SK-N-SH (cell line): Measurements from ENCODE around the gene PDK4. TPM values are rescaled to one million over a fixed set of nuclear protein-coding genes. Genes with fewer than 3 reads are reported as not detected.

Source experiments
- CTCF ChIA-PET: fragments of 300-600, 350-600 bp; formaldehyde crosslinking; extraction: SDS; loops from one replicate; lab custom pipeline; 2021; lab: Yijun Ruan, JAX
- POLR2A ChIA-PET: fragments of 350-600 bp; sonication (Branson Sonifier 250); formaldehyde crosslinking; extraction: SDS; loops from one replicate; lab custom pipeline; 2020; ENCODE audit warnings: antibody characterized with exemption, inconsistent platforms; lab: Yijun Ruan, JAX
- DNase-seq: peaks from one replicate; pipeline ENCODE4 v3.0.0; 2012
- H2AFZ ChIP-seq: fragments of 200-600 bp; sonication (generic); 2 replicates; pipeline ENCODE4 v1.8.1; 2016; ENCODE audit warnings: antibody characterized with exemption, mild to moderate bottlenecking, low read depth
- H3F3A ChIP-seq: fragments of 200-600 bp; sonication (generic); replicated peaks from 2 replicates; pipeline ENCODE3; 2016; ENCODE audit warnings: antibody characterized with exemption, mild to moderate bottlenecking; ENCODE audit not compliant: insufficient read depth
- H3K27ac ChIP-seq, 2 experiments: fragments of 200-500 bp in 1 of 2; fragments of 200-600 bp in 1 of 2; sonication (Bioruptor generic) in 1 of 2; sonication (generic), shearing (Covaris generic) in 1 of 2; 2 replicates each; pipeline versions ENCODE4 v1.5.1 to v1.6.1; 2014 to 2016; ENCODE audit warnings: low read depth in 2 of 2, inconsistent platforms in 1 of 2, low read length in 1 of 2, mild to moderate bottlenecking in 1 of 2, mixed read lengths in 1 of 2
- H3K27me3 ChIP-seq: fragments of 200-600 bp; sonication (generic), shearing (Covaris generic); 2 replicates; pipeline ENCODE4 v1.6.1; 2016; ENCODE audit warnings: mixed run types; ENCODE audit not compliant: insufficient read depth
- H3K36me3 ChIP-seq, 2 experiments: fragments of 200-500 bp in 1 of 2; fragments of 200-600 bp in 1 of 2; sonication (Bioruptor generic) in 1 of 2; sonication (generic) in 1 of 2; replicated peaks in 1 of 2; 2 replicates each; pipeline versions ENCODE3 to v1.5.1; 2014 to 2016; ENCODE audit warnings: low read length in 1 of 2, mild to moderate bottlenecking in 1 of 2; ENCODE audit not compliant: insufficient read depth in 2 of 2, control insufficient read depth in 1 of 2
- H3K4me1 ChIP-seq, 2 experiments: fragments of 200-500 bp in 1 of 2; fragments of 200-600 bp in 1 of 2; sonication (Bioruptor generic) in 1 of 2; sonication (generic), shearing (Covaris generic) in 1 of 2; 2 replicates each; pipeline versions ENCODE4 v1.5.1 to v1.6.1; 2014 to 2016; ENCODE audit warnings: low read depth in 1 of 2, low read length in 1 of 2, mixed run types in 1 of 2; ENCODE audit not compliant: insufficient read depth in 2 of 2, control insufficient read depth in 1 of 2
- H3K4me2 ChIP-seq: fragments of 200-600 bp; sonication (generic), shearing (Covaris generic); 2 replicates; pipeline ENCODE4 v1.6.1; 2017; ENCODE audit warnings: mixed run types
- H3K4me3 ChIP-seq, 2 experiments: fragments of 200-500 bp in 1 of 2; fragments of 200-600 bp in 1 of 2; sonication (Bioruptor generic) in 1 of 2; sonication (generic), shearing (Covaris generic) in 1 of 2; 2 replicates each; pipeline versions ENCODE4 v1.5.1 to v1.8.1; 2014 to 2016; ENCODE audit warnings: low read depth in 2 of 2, inconsistent platforms in 1 of 2, low read length in 1 of 2, mild to moderate bottlenecking in 1 of 2, mixed read lengths in 1 of 2, moderate library complexity in 1 of 2
- H3K79me2 ChIP-seq: fragments of 200-600 bp; sonication (generic); 2 replicates; pipeline ENCODE4 v1.8.1; 2017; ENCODE audit warnings: mild to moderate bottlenecking; ENCODE audit not compliant: insufficient read depth
- H3K9ac ChIP-seq: fragments of 200-600 bp; sonication (generic); 2 replicates; pipeline ENCODE4 v1.6.1; 2017; ENCODE audit warnings: mixed run types
- H3K9me2 ChIP-seq: fragments of 200-600 bp; sonication (generic); 2 replicates; pipeline ENCODE4 v1.6.1; 2017; ENCODE audit warnings: mixed run types
- H3K9me3 ChIP-seq: fragments of 200-600 bp; sonication (generic); 2 replicates; pipeline ENCODE4 v1.6.1; 2017; ENCODE audit warnings: mixed run types, mild to moderate bottlenecking, moderate library complexity
- H4K20me1 ChIP-seq: fragments of 200-600 bp; sonication (generic); 2 replicates; pipeline ENCODE4 v1.6.1; 2017; ENCODE audit warnings: mild to moderate bottlenecking, mixed run types; ENCODE audit not compliant: insufficient read depth
- ELF1 ChIP-seq: IDR thresholded peaks from 2 replicates; pipeline ENCODE4 v1.4.0; 2012
- EZH2phosphoT487 ChIP-seq: fragments of 200-600 bp; sonication (generic); IDR thresholded peaks from 2 replicates; pipeline ENCODE4 v1.6.1; 2017; ENCODE audit warnings: low read depth, mixed run types, mild to moderate bottlenecking, antibody characterized with exemption, moderate library complexity, borderline replicate concordance
- FOXJ3 ChIP-seq: sonication (generic); formaldehyde crosslinking; IDR thresholded peaks from 2 replicates; pipeline ENCODE4 v1.5.1; 2020; ENCODE audit warnings: mild to moderate bottlenecking, missing genetic modification reagents
- FOXM1 ChIP-seq: IDR thresholded peaks from 2 replicates; pipeline ENCODE4 v1.4.0; 2012; ENCODE audit warnings: low read depth, mild to moderate bottlenecking
- GABPA ChIP-seq: IDR thresholded peaks from 2 replicates; pipeline ENCODE4 v1.4.0; 2012; ENCODE audit warnings: low read depth, mild to moderate bottlenecking
- GATA2 ChIP-seq: sonication (generic); formaldehyde crosslinking; IDR thresholded peaks from 2 replicates; pipeline ENCODE4 v1.5.0; 2020; ENCODE audit warnings: mild to moderate bottlenecking, missing genetic modification reagents
- JUND ChIP-seq: IDR thresholded peaks from 2 replicates; pipeline ENCODE4 v1.4.0; 2012
- MXI1 ChIP-seq: IDR thresholded peaks from 2 replicates; pipeline ENCODE4 v1.6.1; 2012; ENCODE audit warnings: mild to moderate bottlenecking, low read depth, low read length, improper control_type of control experiment
- PBX3 ChIP-seq: IDR thresholded peaks from 2 replicates; pipeline ENCODE4; 2012
- RAD21 ChIP-seq: IDR thresholded peaks from 2 replicates; pipeline ENCODE4 v1.6.1; 2012; ENCODE audit warnings: mild to moderate bottlenecking, low read length
- REST ChIP-seq: IDR thresholded peaks from 2 replicates; pipeline ENCODE4 v1.6.1; 2012; ENCODE audit warnings: mild to moderate bottlenecking, low read depth, low read length, moderate library complexity
- RFX5 ChIP-seq: IDR thresholded peaks from 2 replicates; pipeline ENCODE4 v1.6.1; 2012; ENCODE audit warnings: mild to moderate bottlenecking, improper control_type of control experiment, low read length
- RXRA ChIP-seq: IDR thresholded peaks from 2 replicates; pipeline ENCODE4 v1.4.0; 2012; ENCODE audit warnings: low read depth, mild to moderate bottlenecking, borderline replicate concordance
- SIN3A ChIP-seq: IDR thresholded peaks from 2 replicates; pipeline ENCODE4 v1.6.1; 2012; ENCODE audit warnings: low read depth, mild to moderate bottlenecking, low read length, moderate library complexity, borderline replicate concordance
- TAF1 ChIP-seq: IDR thresholded peaks from 2 replicates; pipeline ENCODE4 v1.6.1; 2012; ENCODE audit warnings: low read depth, mild to moderate bottlenecking, low read length, moderate library complexity, borderline replicate concordance
- USF1 ChIP-seq: IDR thresholded peaks from 2 replicates; pipeline ENCODE4 v1.4.0; 2012; ENCODE audit warnings: low read depth, borderline replicate concordance
- ZBTB33 ChIP-seq: IDR thresholded peaks from 2 replicates; pipeline ENCODE4 v1.4.0; 2012; ENCODE audit warnings: low read depth, borderline replicate concordance
- WGBS: methylation state at CpG from one replicate; pipeline ENCODE4 v1.1.6; 2017; ENCODE audit warnings: low lambda C conversion rate; 5-methylcytosine and 5-hydroxymethylcytosine counted together
- polyA plus RNA-seq, 3 experiments: library from polyadenylated mRNA; depleted of rRNA; stranded (reverse); fragments of >200 nt; gene quantifications; 2 replicates each; pipeline ENCODE4 v1.2.3, GENCODE V29; 2012
- TF ChIP-seq, protein P1 (sequence below): fragments of 150-350 bp; IDR thresholded peaks from 2 replicates; pipeline ENCODE4 v1.6.1; 2016; ENCODE audit warnings: mild to moderate bottlenecking, low read depth, low read length

PDK4 gene
- polyA plus RNA-seq, 1 of the 3 experiments (the other 2 are of a cell fraction) = 0.13 TPM

GRCh38 chr7:95593343-95593742, 3.0 kb downstream of the PDK4 start:
- Histone ChIP-seq H2AFZ (no peak overlapping the region), H3K27me3 (no peaks in the 10 kb centered on the region; the same call in 1 of the 2 replicates), H3K79me2 (no peaks in the 10 kb centered on the region), H3K9me2 (no peaks in the 10 kb centered on the region), H3F3A (peaks cover 9% of the 10 kb centered on the region), H3K9me3 (no peaks in the 10 kb centered on the region), H3K4me3 (no peak overlapping the region), H3K27ac (no peak overlapping the region), H3K4me2 (no peak overlapping the region), H3K4me1 (peaks cover 4 to 10% of the 10 kb centered on the region in 2 experiments; a peak in 1 of 4 replicates)
- 15% methylated on average over 2 of the region's 2 CpGs for WGBS
- ChIA-PET POLR2A (no interaction called here), CTCF (interaction anchor here (1.1 to 1.2 kb wide), 3 partner anchors 51 to 97 kb away, joined by 3 read pairs; no protein-coding TSS in a partner anchor)
- no peak for DNase-seq
- TF ChIP-seq ZBTB33 = no peak
- no peak for TF ChIP-seq SIN3A
- TF ChIP-seq EZH2phosphoT487 = no peak
- TF ChIP-seq RXRA = no peak
- TF ChIP-seq RFX5 = no peak
- no peak for TF ChIP-seq PBX3
- TF ChIP-seq, all 33 proteins: peak for 0
- Histone ChIP-seq H4K20me1 (no peaks in the 10 kb centered on the region), H3K9ac (no peak overlapping the region), H3K36me3 (no peaks in the 10 kb centered on the region)

DNA sequence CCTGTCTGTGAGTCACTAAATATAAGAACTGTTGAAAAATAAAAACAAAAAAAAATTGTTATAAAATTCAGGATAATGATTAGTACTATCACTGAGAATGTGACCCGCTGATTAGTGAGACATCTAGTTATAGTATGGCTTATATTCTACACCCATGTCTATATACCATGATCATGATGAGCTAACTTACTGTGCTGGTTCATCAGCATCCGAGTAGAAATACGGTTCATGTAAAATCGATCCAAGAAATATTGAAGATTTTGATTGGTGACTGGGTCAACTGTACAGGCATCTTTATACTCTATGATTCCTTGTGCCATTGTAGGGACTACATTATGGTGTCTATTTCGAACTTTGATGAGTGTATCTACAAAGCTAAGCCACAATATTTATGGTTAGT, 3.7 kb downstream of the PDK4 start:
- ChIA-PET POLR2A (no interaction called here), CTCF (interaction anchor here (1.1 to 1.2 kb wide), 3 partner anchors 50 to 98 kb away, joined by 3 read pairs; no protein-coding TSS in a partner anchor)
- Histone ChIP-seq H3K9me3 (no peaks in the 10 kb centered on the region), H3K27ac (no peak overlapping the region), H2AFZ (no peak overlapping the region), H3K27me3 (no peaks in the 10 kb centered on the region; the same call in 1 of the 2 replicates), H3K4me3 (no peak overlapping the region), H3K36me3 (no peaks in the 10 kb centered on the region), H3K4me2 (no peak overlapping the region), H3K9me2 (no peaks in the 10 kb centered on the region), H3F3A (peaks cover 9% of the 10 kb centered on the region), H3K4me1 (peaks cover 4 to 10% of the 10 kb centered on the region in 2 experiments; a peak in 1 of 4 replicates), H3K9ac (no peak overlapping the region), H4K20me1 (no peaks in the 10 kb centered on the region), H3K79me2 (no peaks in the 10 kb centered on the region)
- DNase-seq = no peak
- WGBS = 16% methylated on average over 5 of the region's 5 CpGs
- TF ChIP-seq JUND = no peak
- TF ChIP-seq PBX3 = no peak
- no peak for TF ChIP-seq FOXJ3 (CRISPR knock-in tag)
- TF ChIP-seq REST = no peak
- no peak for TF ChIP-seq USF1
- TF ChIP-seq ELF1 = no peak
- no peak for TF ChIP-seq GABPA
- TF ChIP-seq TAF1 = no peak
- no peak for TF ChIP-seq FOXM1
- TF ChIP-seq MXI1 = no peak
- TF ChIP-seq, protein P1, sequence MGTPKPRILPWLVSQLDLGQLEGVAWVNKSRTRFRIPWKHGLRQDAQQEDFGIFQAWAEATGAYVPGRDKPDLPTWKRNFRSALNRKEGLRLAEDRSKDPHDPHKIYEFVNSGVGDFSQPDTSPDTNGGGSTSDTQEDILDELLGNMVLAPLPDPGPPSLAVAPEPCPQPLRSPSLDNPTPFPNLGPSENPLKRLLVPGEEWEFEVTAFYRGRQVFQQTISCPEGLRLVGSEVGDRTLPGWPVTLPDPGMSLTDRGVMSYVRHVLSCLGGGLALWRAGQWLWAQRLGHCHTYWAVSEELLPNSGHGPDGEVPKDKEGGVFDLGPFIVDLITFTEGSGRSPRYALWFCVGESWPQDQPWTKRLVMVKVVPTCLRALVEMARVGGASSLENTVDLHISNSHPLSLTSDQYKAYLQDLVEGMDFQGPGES = no peak
- no peak for TF ChIP-seq GATA2 (CRISPR knock-in tag)
- no peak for TF ChIP-seq RAD21
